Activated T-helper 1 cell treated with Interleukin-2 at 50 U/mL for 16 hours (primary cell): ENCODE data around the gene BEX3.

Experiments used
- DNase-seq: peaks from one replicate; pipeline ENCODE4 v3.0.0-alpha.2; 2020; ENCODE audit warnings: low read depth

The BEX3 gene

DNA sequence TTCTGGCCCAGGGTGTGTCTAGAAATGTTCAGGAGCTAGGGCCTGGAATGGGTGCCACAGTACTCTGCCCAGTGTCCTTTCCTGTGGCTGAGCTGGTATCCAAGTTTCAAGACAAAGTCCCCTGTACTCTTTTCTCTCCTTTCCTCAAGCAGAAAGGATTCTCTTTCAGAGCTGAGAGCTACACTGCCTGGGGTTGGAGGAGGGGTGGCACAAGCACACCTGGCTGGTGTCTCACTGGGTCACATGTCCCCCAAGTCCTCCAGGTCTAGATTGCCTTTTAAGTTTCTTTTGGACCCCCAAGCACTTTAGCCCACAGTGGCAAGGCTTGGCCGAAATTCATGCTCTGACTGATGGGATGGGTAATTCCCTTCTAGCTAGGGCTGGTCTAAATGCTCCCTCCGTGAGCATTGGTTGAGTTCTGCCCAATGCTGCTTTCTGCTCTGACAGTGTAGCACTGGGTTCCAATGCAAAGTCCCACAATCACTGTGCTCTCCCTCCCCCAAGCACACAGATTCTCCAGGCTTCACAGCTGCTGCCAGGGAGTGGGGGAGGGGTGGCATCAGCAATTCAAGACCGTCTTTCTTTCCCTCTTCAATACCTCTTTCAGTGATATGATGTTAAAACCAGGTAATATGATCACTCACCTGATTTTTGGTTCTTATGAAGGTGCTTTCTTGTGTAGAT, 47.8 kb downstream of the BEX3 start:
- no peak for DNase-seq
